Prostate gland (tissue), 2 donors: ENCODE data around the gene SLC16A12. TPM values are rescaled to one million over a fixed set of nuclear protein-coding genes. Genes with fewer than 3 reads are reported as not detected.

Source experiments
- DNase-seq: peaks from one replicate; pipeline ENCODE4 v3.0.0-alpha.2; 2019; ENCODE audit warnings: low spot score
- H3K27ac ChIP-seq, 2 donors: fragments of 200-600 bp; sonication (generic); 2 replicates each; pipeline ENCODE4 v1.5.1; 2017 to 2019
- H3K27me3 ChIP-seq: fragments of 200-600 bp; sonication (generic); replicated peaks from 2 replicates; pipeline ENCODE4 v1.5.1; 2019; ENCODE audit not compliant: insufficient read depth
- H3K36me3 ChIP-seq, 2 donors: fragments of 200-600 bp; sonication (generic); 1 replicate in 1 of 2; 2 replicates in 1 of 2; pipeline versions ENCODE4 v1.5.1 to v1.8.1; 2017 to 2019
- H3K4me1 ChIP-seq: fragments of 200-600 bp; sonication (generic); replicated peaks from 2 replicates; pipeline ENCODE4 v1.5.1; 2019
- H3K4me3 ChIP-seq, 2 donors: fragments of 200-600 bp; sonication (generic); 2 replicates each; pipeline ENCODE4 v1.5.1; 2017 to 2019
- H3K9me3 ChIP-seq: fragments of 200-600 bp; sonication (generic); 2 replicates; pipeline ENCODE4 v1.5.1; 2017
- CTCF ChIP-seq, 4 experiments: fragments of 200-600 bp in 2 of 4; fragments of 450-650 bp in 2 of 4; sonication (generic) in 2 of 4; IDR thresholded peaks; 1 replicate in 3 of 4; 2 replicates in 1 of 4; pipeline ENCODE4 v1.5.1; 2016 to 2019; ENCODE audit warnings: antibody characterized with exemption in 4 of 4, mild to moderate bottlenecking in 2 of 4, moderate library complexity in 2 of 4
- POLR2A ChIP-seq: fragments of 450-650 bp; IDR thresholded peaks from one replicate; pipeline ENCODE4 v1.6.1; 2016; ENCODE audit warnings: antibody characterized with exemption, mild to moderate bottlenecking
- POLR2AphosphoS5 ChIP-seq: sonication (generic); formaldehyde crosslinking; IDR thresholded peaks from one replicate; pipeline ENCODE4 v1.6.1; 2017; ENCODE audit warnings: antibody characterized with exemption
- WGBS: methylation state at CpG from one replicate; pipeline ENCODE4 v1.1.5; 2018; 5-methylcytosine and 5-hydroxymethylcytosine counted together
- intact Hi-C: fragments of 100-400 bp; cut with DNase I; formaldehyde crosslinking; loops from one replicate; pipeline ENCODE4 v1.14.2; 2022
- total RNA-seq, 2 donors: library from RNA; depleted of rRNA; stranded (reverse); fragments of >200 nt; gene quantifications; one replicate each; pipeline ENCODE4 v1.1.0, GENCODE V29; 2016

Gene SLC16A12
- total RNA-seq: 1 to 10 TPM in 1 of 2 donors, under 1 TPM in 1; 0.09 to 4.4 TPM

DNA sequence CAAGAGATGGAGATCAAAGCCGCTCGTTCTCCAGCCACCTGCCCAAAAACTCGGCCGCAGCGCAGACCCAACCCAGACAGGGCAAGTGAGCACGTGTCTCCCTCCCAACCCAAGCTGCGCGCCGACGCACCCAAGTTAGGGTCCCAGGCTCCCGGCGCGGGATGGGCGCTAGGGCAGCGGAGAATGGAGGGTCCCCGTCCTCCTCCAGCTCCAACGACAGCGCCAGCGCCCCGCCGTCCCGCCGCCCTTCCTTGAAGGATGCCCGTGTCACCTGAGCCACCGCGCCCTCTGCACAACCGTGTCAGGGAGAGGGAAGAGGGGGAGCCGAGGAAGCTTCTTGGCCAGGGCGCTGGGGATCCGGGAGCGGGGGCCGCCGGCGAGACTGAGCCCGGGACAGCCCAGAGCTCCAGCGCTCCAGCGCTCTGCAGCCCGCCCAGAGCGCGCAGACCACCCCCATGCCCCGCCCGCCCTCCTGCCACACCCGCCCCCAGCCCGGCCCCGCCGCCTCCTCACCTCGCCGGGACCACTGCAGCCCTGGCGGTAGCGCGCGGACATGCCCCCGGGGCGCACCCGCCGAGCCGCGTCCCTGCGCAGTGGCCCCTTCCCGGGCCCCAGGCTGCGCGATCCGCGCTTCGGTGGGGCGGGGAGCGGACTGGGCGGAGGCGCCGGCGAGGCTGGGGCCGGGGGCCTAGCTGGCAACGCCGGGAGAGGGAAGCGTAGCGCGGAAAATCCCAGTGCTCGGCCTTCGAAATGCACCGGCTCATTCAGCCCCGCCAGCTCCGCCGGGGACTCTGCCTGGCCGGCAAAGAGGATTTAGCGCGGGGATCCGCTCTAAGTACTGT is at the start of gene SLC16A12:
SLC16A12 (minus strand) TSS at position 424 of the 842 bp plus-strand sequence. CDS start 73,016 bp downstream, outside the sequence.
- H3K4me1 ChIP-seq: peaks cover 3% of the 10 kb centered on the region
- H3K4me3 ChIP-seq: peak within 1 kb of the TSS; percentile 13 to 29
- H3K27ac ChIP-seq: no peak within 1 kb of the TSS
- H3K9me3 ChIP-seq: no peaks in the 10 kb centered on the region
- whole genome bisulfite sequencing: 2% methylated on average over 57 of the region's 87 CpGs
- peaks cover 16% of the 10 kb centered on the region for H3K27me3 ChIP-seq
- H3K36me3 ChIP-seq: no peaks in the 10 kb centered on the region
- no peak for DNase-seq
- TF ChIP-seq POLR2AphosphoS5 (no peak), CTCF (IDR thresholded peaks at IDR 0.05) (no peak), POLR2A (no peak)
- intact Hi-C loops: no loop called here

- WGBS: 89% methylated on average over 1 of the region's 1 CpG
- H3K4me3 ChIP-seq: no peak overlapping the region
- intact Hi-C loops: no loop called here
These were observed 46.6 kb upstream of the SLC16A12 start for GRCh38 chr10:89582022-89582421.

GRCh38 chr10:89580243-89580642 is 44.8 kb upstream of the SLC16A12 start:
- intact Hi-C loops: no loop called here
- Histone ChIP-seq H3K27me3 (no peaks in the 10 kb centered on the region), H3K27ac (no peak overlapping the region), H3K9me3 (no peaks in the 10 kb centered on the region), H3K4me3 (no peak overlapping the region), H3K36me3 (no peaks in the 10 kb centered on the region), H3K4me1 (no peaks in the 10 kb centered on the region)
- TF ChIP-seq CTCF (IDR thresholded peaks at IDR 0.05): no peak
- TF ChIP-seq POLR2A: no peak
- TF ChIP-seq POLR2AphosphoS5: no peak
- DNase-seq: no peak
- WGBS: 88% methylated on average over 4 of the region's 4 CpGs

More at GRCh38 chr10:89582022-89582421, 46.6 kb upstream of the SLC16A12 start:
- Histone ChIP-seq H3K36me3 (no peaks in the 10 kb centered on the region), H3K4me1 (no peaks in the 10 kb centered on the region), H3K27me3 (no peaks in the 10 kb centered on the region), H3K9me3 (no peaks in the 10 kb centered on the region), H3K27ac (no peak overlapping the region)
- DNase-seq: no peak
- TF ChIP-seq CTCF (IDR thresholded peaks at IDR 0.05) (no peak), POLR2AphosphoS5 (no peak)

- H3K9me3 ChIP-seq: no peaks in the 10 kb centered on the region
- intact Hi-C loops: loop anchor here (5.0 kb wide), 1 partner anchor 141 kb away; no protein-coding TSS in a partner anchor
- no peak for DNase-seq
These were observed 41.3 kb upstream of the SLC16A12 start for GRCh38 chr10:89576696-89577095.

More at GRCh38 chr10:89576696-89577095, 41.3 kb upstream of the SLC16A12 start:
- Histone ChIP-seq H3K36me3 (no peaks in the 10 kb centered on the region), H3K4me3 (no peak overlapping the region), H3K27me3 (no peaks in the 10 kb centered on the region), H3K27ac (no peak overlapping the region), H3K4me1 (no peaks in the 10 kb centered on the region)
- TF ChIP-seq CTCF (IDR thresholded peaks at IDR 0.05) (no peak), POLR2AphosphoS5 (no peak)
- 83% methylated on average over 2 of the region's 2 CpGs for whole genome bisulfite sequencing
